ENCODE results near the gene SLAMF1.
"Not testable (repeated sequence)": the region's sequence is repeated elsewhere in the genome, so short reads cannot be mapped to it uniquely, and the experiment has no call there.

The SLAMF1 gene

DNA sequence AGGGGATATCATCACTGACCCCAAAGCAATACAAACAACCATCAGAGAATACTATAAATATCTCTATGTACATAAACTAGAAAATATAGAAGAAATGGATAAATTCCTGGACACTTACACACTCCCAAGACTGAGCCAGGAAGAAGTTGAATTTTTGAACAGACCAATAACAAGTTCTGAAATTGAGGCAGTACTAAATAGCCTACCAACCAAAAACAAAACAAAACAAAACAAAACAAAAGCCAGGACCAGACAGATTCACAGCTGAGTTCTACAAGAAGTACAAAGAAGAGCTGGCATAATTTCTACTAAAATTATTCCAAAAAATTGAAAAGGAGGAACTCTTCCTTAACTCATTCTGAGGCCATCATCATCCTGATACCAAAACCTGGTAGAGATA, 86.0 kb downstream of the SLAMF1 start:
- DNase-seq (ENCODE audit: low read depth): no peak

DNA sequence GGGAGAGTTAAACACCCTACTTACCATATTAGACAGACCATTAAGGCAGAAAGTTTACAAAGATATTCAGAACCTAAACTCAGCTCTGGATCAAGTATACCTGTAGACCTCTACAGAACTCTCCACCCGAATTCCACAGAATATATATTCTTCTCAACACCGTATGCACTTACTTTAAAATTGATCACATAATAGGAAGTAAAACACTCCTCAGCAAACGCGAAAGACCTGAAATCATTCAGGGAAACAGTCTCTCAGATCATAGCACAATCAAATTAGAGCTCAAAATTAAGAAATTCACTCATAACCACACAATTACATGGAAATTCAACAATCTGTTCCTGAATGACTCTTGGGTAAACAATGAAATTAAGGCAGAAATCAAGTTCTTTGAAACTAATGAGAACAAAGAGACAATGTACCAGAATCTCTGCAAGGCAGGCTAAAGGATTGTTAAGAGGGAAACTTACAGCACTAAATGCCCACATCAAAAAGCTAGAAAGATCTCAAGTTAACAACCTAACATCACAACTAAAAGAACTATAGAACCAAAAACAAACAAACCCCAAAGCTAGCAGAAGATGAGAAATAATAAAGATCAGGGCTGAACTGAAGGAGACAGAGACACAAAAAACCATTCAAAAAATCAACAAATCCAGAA, 86.7 kb downstream of the SLAMF1 start:
- DNase-seq (ENCODE audit: low read depth): no peak

- DNase-seq (ENCODE audit: low read depth): not testable (repeated sequence)
Observed at GRCh38 chr1:160559437-160559836, 87.4 kb downstream of the SLAMF1 start.

GRCh38 chr1:160558660-160559380, 88.0 kb downstream of the SLAMF1 start:
- DNase-seq (ENCODE audit: low read depth): no peak

Data from stimulated activated CD8-positive, alpha-beta memory T cell treated with anti-CD3 and anti-CD28 coated beads, Interleukin-12 subunit alpha, Interleukin-12 subunit beta, amount 100 ng/mL, for 1 hour (primary cell).